Activated CD4-positive, CD25-positive, alpha-beta regulatory T cell treated with anti-CD3 and anti-CD28 coated beads, Interleukin-2, amount 50 U/mL, for 72 hours (primary cell): ENCODE results near the gene SORCS2.

Source experiments
- DNase-seq: peaks from one replicate; pipeline ENCODE4 v3.0.0; 2021

SORCS2 gene

DNA sequence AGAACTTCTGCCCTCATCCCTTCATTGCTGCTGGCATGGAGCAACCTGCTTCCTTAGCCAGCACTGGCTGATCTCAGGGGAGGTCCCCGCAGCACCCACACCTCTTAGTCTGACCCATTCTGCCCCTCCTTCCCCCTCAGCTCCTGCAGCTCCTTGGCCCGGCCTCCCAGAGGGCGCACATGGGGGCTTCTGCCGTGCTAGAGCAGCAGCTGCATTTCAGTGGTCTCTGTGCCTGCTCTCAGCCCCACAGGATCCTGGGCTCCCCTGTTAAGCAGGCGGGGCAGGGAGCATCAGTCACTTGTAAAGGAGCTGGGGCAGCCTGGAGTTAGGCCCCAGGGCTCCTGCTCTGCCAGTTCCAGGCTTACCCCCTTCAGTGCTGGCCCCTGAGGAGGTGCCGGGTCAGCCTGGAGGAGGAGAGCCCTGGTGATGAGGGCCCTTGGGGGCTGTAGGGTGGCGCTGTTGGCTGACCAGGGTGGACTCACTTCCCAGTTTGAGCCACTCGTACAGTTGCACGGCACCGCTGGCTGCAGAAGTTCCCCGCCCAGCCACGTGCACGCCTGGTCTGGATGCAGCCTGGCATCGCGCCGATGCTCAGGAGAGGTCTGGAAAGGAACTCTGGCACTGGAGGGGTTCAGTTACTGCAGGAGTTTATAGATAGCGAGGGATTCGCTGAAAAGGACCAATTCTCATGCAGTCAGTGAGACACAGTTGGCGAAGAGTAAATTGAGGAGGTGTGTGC is 327.5 kb downstream of the SORCS2 start:
- no peak for DNase-seq

DNA sequence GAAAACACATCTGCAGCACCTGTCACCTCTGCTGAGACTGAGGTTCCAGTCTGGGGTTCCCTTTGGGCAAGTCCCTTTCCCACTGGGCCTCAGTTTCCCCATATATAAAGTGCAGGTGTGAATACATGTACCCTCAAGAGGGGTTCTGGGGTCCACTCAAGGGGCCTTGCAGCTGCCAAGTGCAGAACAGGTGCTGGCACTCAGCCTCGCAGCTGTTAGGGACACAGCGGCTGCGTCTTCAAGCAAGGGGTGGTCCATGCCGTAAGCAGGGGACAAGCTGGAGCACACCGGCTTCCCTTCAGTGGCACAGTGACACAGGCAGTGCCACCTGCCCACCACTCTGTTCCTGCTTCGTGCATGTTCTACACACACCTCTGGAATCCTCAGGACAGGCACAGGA is 329.3 kb downstream of the SORCS2 start:
- DNase-seq = no peak

DNA sequence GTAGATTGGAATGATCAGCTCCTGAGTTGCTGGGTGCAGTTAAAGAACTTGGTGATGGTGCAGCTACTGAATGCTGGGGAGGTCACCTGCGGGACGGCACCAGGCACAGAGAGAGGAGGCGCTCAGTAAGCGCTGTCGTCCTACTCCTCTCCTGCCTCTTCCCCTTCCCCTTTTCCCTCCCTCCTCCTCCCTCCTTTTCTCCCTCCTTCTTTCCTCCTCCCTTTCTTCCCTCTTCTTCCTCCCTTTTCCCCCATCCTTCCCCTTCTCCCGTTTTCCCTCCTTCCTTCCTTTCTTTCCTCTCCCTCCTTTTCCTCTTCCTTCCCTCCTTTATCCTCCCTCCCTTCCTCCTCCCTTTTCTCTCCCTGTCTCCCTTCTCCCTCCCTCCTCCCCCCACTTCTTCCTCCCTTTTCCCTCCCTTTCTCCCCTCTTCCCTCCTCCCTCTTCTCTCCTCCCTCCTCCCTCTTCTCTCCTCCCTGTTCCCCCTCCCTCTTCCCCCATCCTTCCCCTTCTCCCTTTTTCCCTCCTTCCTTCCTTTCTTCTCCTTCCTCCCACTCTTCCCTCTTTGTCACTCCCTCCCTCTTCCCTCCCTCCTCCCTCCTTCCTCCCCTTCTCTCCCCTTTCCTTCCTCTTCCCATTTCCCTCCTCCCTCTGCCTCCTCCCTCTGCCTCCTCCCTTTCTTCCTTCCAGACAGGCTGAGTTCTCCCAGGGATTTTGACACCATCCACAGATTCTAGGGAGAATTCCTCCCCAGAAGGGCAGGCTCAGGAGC is 330.3 kb downstream of the SORCS2 start:
- DNase-seq = no peak

DNA sequence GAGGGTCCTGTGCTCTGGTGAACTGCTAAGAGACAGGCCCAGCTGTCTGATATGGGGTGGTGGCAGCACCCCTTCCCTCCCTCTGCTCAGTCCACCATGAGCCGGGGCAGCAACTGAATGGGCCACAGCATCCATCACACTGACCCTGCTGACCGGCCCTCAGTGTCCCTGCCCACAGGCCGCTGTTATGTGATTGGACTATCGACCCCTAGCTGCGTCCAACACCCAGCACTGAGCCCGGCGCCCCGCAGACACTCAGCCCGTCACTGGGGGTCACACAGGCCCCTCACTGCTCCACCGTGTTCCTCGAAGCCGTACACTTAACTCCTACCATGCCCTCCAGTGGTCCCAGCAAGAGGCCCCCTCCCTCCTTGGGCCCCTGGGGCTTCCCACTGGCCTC is 331.2 kb downstream of the SORCS2 start:
- no peak for DNase-seq

DNA sequence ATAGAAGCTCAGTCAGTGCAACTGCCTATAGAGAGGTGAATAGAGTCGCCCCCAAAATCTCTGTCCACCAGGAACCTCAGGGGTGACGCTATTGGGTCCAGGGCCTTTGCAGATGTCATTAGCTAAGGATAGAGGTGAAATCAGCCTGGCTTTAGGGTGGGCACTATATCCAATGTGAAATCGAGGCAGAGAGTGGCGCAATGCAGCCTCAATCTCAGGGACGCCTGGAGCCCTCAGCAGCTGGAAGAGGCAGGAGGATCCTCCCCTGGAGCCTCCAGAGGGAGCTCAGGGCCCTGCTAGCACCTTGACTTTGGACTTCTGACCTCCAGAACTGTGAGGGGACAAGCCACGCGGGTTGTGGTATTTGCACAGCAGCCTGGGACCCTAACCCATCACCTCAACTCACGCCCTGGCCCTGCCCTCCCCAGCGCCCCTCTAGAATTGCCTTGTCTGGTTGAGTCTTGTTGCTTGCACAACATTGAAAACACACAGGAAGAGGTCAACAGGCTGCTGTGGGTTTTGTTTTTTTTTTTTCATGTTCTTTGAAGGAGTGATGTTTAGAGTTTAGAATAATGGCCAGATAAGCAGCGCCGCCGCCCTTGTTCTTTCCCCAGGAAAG is 331.8 kb downstream of the SORCS2 start:
- DNase-seq = no peak

DNA sequence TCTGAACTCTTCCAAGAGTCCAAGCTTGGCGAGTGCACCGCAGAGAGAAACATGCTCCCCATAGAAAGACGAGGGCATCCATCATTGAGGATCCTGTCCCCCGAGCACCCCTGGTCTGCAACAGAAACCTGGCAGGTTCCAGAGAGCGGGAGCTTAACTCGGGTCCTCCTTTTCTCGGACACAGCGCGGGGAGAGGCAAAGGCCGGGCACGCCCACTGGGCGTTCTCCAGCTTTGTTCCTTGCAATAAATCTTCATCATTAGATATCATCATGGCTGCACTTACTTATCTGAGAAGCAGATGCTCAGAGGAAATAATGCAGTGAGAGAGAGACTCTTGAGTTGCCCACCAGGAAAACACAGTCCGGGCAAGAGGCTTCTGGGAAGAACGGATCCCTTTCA is 332.5 kb downstream of the SORCS2 start:
- DNase-seq = no peak

DNA sequence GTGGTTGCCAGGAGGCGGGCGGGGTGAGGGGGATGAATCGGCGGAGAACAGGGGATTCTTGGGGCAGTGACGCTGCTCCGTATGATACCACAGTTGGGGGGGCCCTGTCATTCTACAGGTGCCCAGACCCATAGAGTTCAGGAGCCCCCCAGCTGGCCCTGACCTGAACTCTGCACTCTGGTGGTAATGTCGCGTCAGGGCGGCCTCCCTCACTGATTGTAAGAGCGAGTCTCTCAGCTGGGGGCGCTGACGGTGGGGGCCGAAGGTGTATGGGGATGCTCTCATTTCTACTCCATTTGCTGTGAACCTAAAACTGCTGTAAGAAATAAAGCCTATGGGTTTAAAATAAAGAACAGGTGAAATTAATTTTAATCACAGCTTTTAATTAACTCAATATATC is 334.2 kb downstream of the SORCS2 start:
- DNase-seq = no peak

DNA sequence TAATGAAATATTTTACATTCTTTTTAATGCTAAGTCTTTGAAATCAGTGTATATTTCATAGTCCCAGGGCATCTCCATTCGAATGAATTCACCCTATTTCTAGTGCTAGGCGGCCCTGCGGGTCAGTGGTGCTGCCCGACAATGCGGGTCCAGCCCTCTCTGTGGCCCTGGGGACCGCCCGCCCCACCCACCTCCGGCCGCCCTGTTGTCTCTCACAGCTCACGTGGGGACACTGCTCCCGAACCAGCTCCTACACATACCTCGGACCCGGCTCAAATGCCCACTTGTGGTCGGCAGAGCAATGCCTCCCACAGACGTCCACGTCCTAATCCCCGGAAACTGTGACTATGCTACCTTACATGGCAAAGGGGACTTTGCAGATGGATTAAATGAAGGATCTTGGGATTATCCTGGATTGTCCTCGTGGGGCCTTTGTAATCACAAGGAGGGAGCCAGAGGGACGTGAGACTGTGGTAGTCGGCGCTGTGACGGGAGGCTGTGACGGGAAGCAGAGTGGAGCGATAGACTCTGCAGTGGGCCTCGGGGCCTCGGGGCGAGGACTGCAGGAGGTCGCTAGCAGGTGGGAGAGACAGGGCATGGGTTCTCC is 334.7 kb downstream of the SORCS2 start:
- no peak for DNase-seq

DNA sequence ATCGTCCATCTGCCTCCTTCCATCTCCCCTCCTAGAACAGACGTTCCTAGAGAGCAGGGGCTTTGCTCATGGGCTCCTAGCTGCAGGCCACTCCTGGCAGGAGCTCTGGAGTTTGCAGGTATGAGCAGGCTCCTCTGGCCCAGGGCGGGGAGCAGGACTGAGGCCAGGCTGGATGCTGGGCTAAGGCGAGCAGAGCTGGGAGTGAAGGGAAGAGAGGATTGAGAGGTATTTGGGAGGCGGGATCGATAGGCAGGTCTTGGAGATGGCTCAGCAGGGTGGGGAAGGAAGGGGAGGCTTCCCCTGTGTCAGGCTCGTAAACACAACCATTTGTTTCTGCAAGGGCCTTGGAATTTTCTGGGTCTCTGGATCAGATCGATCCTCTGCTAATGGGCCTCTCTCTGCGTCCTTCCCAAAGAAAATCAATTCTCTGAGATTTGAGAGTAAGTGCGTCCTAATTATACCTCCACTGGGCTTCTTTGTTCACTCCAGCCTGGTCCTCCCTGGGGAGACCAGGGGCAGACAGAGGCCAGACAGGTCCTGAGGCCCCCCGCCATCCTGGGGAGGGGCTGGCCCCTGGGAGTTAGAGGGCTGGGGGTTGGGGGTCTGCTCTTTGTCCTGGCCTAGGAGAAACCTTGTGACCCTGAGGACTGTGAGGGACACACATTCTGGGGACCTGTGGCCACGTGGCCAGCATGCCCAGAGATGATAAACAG is 337.2 kb downstream of the SORCS2 start:
- DNase-seq = no peak

DNA sequence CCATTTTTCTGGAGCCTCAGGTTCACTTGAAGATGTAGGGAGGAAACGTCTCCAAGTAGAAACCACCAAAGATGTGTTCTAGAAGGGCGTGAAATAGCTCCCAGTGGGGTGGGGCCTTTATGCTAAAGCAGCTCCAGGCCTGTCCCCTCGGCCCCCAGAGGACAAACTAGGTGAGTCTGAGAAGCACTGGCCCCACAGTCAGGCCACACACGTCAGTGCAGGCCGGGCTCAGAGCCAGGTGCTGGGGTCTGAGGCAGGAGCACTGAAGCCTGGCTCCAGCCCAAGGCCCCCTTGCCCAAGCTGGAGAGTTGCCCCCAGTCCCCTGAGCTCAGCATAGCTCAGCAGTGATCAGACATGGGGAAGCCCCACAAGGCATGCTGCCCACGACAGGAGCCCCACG is 337.7 kb downstream of the SORCS2 start:
- DNase-seq = no peak

DNA sequence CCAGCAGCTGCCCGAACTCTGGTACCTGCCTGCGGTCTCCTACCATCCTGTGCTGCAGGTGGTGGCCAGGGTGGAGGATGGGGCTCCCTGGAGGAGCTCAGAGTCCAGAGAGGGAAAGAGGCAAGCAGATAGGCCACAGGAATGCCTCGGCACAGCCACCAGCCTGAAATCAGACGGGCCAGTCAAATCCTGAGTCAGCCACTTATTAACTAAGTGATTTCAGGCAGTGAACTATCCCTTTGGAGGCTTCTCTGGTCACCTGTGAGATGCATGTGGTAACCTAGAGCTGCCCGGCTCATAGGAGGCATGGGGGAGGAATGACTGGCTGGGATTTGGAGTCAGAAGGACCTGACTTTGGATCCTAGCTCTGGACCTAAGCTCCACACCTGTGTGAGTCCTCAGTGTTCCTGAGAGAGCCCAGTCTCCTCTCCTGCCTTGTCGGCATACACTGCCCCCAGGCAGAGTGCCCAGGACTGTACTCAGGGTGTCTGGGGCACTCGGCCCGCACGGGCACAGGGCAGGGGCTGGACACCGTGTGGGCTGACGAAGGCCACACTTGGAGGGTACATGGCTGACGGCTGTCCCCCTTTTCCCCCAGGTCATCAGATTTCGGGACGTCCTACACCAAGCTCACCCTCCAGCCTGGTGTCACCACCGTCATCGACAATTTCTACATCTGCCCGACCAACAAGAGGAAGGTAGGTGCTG is 338.7 kb downstream of the SORCS2 start:
- DNase-seq = no peak

DNA sequence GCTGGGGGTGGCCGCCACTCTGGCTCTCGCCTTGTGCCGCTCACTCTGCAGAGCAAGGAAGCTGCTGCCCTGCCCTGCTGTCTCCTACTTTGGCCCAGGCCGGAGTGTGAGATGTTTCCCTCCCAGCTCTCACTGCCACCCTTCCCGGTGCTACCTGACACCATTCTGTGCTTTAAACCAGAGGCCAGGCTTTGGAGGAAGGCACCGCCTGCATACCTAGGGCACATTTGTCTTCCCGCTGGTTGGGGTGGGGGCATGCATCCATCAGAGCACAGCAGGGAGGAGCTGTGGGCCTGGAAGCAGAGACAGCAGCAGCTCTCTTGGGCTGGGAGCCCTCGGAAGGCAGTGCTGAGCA is 339.3 kb downstream of the SORCS2 start:
- no peak for DNase-seq

DNA sequence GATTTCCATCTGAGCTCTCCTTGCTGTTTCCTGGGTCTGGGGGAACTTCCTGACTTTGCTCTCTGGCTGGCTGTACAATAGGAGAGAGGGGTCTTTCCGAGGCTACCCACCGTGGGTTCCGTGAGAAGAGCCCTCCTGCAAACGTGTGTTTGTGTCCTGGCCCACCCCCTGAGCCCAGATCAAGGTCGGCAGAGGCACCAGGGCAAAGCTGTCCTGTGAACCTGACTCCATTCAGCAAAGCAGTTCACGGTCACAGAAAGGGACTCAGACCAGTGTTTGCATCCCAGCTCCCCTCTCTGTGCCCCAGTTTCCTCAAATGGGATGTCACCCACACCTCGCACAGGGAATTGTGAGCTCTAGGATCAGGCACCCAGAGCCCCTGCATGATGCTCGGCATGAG is 339.7 kb downstream of the SORCS2 start:
- no peak for DNase-seq

DNA sequence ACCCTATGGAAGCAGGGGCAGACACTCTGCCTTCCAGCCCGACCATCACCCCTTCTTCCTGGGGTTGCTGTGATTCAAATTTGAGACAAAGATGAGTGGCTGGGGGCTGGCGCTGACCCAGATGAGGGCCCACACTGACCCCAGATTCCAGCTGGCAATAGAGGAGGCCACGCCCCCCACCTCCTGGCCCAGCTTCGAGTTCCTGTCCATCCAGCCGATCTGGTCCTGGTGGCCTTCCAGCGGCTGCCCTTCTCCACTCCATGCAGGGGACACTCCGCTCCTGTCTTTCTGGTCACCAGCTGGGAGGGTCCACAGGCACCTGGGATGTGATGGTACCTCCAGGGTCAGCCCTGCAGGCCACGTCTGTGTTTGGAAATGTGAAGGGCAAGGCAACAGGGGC is 340.9 kb downstream of the SORCS2 start:
- no peak for DNase-seq

DNA sequence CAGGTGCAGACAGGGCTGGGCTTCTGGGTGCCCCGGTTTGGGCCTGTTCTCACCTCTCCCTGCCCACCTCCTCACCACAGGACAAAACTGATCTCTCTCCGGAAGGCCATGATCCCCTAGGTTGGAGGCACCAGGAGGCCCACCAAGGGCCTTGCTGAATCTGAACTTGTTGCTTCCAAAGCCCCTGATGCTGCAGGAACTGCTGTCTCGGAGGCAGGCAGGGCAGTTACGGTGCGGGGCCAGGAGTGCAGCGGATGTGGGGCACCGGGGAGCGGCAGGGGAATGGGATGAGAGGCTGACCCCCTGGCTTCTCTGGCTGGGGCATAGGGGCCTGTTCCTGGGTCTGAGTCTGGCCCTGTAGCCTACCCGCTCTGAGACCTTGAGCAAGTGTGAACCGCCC is 342.8 kb downstream of the SORCS2 start:
- no peak for DNase-seq

DNA sequence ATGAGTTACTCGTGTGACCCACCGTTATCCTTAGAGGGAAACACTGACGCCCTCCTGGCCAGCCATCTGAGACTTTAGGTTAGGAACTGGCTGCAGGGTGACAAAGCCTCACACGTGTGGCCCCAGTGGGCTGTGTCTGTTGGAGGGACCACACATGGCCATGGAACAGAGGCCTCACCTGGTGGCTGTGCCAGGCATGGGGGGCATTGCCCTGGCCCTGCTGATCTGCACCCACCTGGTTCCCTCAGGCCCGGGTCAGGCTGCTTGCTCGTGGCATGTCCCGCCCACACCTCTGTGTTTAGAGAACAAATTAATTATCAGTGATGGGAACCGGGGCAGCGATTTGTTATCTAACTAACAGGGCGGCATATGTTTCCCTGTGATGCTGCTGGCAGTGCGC is 343.3 kb downstream of the SORCS2 start:
- DNase-seq = no peak

DNA sequence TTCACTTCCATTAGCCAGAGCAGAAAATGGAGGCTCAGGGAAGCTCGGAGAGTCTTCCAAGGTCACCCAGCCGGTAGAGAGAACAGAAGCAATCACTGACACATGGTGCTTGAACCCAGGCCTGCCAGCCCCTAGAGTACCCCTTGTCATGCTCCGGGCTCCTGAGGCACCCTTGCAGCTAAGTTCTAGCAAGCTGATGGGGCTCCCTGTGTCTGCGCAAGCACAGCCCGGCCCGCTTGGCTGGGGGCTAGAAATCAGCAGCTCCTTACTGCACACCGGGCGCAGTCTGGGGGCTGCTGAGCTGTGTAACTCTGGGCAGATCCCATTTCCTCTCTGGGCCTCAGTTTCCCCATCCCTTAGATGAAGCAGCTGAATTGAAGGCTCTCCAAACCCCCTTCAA is 344.5 kb downstream of the SORCS2 start:
- DNase-seq = no peak

DNA sequence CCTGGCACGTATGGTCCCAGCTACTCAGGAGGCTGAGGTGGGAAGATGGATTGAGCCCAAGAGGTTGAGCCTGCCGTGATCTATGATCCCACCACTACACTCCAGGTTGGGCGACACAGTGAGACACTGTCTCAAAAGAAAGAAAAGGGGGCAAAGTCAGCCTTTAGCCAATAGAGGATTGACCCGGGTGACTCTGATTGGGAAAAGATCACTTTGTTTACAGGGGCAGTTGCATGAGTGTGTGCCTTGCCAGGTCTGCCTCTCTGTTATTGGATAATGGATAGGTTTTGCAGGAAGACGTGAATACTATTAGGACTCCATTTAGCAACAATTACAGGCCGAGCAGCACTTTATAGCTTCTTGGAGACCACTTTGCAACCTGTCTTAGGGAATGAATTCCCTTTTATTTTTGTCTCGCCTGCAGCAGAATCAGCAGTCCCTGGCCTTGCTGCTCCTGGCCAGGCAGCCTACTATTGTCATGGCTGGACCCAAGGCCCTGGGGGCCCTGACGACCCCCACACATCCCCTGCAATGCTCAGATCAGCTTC is 345.6 kb downstream of the SORCS2 start:
- no peak for DNase-seq

DNA sequence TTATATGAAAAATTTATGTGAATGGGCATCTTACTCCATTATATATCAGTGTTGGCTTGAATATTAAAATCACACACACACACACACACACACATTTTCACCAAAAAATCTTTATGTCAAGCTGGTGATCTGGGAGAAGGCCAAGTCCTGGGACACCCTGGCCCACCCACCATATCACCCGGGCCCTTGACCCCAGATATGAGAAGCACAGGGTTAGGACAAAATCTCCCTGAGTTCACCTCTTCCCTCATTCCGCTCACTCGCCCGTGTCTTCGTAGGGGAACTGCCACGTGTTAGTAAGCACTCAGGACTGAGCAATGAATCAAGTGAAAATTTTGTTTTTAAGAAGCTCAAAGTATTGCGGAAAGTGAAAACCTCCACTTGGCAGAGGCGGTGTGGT is 346.2 kb downstream of the SORCS2 start:
- DNase-seq = no peak

DNA sequence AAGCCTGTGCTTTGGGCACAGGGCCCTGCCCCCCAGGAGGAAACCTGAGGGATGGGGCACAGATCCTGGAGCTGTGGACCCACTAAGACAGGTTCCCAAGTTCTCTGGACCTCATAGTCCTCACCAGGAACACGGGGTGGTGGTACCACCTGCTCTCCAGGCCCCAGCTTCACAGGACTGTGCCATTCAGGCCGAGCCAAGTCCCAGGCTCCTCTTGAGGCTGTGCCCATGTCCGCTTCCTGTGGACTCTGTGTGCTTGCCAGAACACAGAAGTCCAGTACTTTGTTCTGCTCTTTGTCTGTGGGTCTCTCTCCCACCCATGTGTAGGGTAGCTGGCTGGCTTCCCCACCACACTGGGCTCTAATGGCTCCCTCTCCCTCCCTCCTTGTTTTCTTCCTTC is 346.8 kb downstream of the SORCS2 start:
- no peak for DNase-seq

DNA sequence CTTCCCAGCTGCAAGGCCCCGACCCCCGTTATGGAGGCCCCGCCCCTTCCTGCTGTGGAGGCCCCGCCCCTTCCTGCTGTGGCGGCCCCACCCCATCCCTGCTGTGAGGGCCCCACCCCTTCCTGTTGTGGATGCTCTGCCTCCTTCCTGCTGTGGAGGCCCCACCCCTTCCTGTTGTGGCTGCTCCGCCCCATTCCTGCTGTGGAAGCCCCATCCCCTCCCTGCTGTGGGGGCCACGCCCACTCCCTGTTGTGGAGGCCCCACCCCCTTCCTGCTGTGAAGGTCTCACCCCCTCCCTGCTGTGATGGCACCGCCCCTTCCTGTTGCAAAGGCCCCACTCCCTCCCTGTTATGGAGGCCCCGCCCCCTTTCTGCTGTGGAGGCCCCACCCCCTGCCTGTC is 347.3 kb downstream of the SORCS2 start:
- DNase-seq = peak; percentile 34

DNA sequence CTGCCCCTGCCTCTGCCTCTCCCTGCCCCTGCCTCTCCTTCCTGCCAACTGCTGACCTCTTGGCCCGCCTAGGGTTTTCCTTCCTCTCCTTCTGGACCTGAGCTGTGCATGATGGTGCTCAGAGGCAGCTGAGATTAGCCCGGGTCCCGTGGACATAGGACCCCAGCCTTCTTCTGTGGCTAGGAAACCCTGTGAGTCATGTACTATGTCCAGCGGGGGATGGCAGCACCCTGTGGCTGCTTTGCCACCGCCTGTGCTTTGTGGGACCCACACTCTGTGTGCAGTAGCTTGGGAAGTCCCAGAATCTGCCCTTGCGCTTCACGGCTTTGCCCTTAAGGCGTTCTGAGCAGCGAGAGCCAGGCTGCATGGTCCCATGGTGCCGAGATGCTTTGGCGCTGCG is 347.9 kb downstream of the SORCS2 start:
- no peak for DNase-seq
